C4-2B (cell line): ENCODE measurements around the gene ECE1.

Source experiments
- CTCF ChIP-seq: fragments of 450-650 bp; conservative IDR thresholded peaks from 2 replicates; pipeline ENCODE4 v1.5.1; 2017; ENCODE audit warnings: mild to moderate bottlenecking
- ZFX ChIP-seq: fragments of 450-650 bp; IDR thresholded peaks from 2 replicates; pipeline ENCODE4 v1.6.1; 2017

GRCh38 chr1:21317690-21318043 is 27.4 kb upstream of the ECE1 start:
- TF ChIP-seq CTCF (no peak), ZFX (no peak)
